GM19025 (cell line): ENCODE results near the gene TEKT4.
"Not testable (repeated sequence)": the region's sequence is repeated elsewhere in the genome, so short reads cannot be mapped to it uniquely, and the experiment has no call there.

Source experiments
- ATAC-seq: cut with Tn5 transposase; IDR thresholded peaks from one replicate; pipeline ENCODE4 v1.9.1; 2021; ENCODE audit warnings: mild to moderate bottlenecking, low read depth, moderate library complexity; ENCODE audit not compliant: unreplicated experiment

The TEKT4 gene, protein sequence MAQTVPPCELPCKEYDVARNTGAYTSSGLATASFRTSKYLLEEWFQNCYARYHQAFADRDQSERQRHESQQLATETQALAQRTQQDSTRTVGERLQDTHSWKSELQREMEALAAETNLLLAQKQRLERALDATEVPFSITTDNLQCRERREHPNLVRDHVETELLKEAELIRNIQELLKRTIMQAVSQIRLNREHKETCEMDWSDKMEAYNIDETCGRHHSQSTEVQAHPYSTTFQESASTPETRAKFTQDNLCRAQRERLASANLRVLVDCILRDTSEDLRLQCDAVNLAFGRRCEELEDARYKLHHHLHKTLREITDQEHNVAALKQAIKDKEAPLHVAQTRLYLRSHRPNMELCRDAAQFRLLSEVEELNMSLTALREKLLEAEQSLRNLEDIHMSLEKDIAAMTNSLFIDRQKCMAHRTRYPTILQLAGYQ

DNA sequence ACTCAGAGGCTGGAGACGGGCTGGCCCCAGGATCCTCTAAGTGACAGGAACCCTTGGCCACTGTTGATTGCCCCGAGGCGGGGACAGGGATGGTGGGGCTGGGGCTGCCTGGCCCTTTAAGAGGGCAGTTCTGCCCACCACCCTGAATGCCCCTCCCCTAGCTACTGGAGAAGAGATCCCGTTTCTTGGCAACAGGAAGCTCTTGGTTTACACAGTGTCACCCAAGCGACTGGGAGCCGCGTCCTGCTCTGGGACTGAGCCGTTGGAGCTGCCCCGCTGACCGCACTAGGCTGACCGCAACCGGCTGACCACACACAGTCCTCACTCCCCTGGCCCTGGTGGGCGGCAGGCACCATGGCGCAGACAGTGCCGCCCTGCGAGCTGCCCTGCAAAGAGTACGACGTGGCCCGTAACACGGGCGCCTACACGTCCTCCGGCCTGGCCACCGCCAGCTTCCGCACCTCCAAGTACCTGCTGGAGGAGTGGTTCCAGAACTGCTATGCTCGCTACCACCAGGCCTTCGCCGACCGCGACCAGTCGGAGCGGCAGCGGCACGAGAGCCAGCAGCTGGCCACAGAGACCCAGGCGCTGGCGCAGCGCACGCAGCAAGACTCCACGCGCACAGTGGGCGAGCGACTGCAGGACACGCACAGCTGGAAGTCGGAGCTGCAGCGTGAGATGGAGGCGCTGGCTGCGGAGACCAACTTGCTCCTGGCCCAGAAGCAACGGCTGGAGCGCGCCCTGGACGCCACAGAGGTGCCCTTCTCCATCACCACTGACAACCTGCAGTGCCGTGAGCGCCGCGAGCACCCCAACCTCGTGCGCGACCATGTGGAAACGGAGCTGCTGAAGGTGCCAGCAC, at the start of gene TEKT4:
TSS of gene TEKT4 (plus strand) at position 205 of the 862 bp plus-strand sequence. CDS start at position 355, 150 bp downstream.
- ATAC-seq, result no peak

DNA sequence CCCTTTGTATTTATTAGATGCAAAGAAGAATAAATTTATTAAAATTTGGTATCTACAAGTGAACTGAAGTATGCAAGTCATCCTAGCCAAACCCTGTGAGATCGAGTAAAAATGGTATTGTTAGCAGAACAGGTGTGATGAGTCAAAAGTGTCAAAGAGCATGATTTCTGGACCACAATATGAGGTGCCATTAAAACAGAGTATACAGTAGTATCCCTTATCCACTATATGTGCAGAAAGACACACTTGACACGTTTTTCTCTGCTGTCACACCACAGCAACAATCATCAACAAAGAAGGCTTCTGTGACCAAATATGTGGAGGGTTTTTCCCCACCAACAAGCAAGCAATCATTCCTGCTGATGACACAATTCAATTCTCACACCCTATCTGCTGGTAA, 32.0 kb upstream of the TEKT4 start:
- not testable (repeated sequence) for ATAC-seq

DNA sequence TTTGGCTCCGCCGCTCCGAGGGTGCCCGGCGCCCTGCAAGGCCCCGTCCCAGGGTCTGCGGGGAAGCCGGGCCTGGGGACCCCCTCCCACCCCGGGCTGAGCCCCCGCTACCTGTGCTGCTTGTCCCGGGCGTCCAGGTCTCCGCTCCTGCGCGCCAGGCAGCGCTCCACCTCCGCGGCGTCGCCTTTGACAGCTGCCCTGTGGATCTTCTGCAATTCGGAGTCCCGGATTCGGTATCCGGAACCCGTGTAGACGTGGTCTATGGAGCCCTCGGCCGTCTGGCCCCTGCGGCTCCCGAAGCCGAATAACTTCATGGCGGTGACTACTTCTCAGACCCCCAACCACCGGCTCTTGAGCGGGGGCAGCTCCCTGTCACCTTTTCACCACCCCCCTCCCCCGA, 14.4 kb upstream of the TEKT4 start:
- not testable (repeated sequence) for ATAC-seq

DNA sequence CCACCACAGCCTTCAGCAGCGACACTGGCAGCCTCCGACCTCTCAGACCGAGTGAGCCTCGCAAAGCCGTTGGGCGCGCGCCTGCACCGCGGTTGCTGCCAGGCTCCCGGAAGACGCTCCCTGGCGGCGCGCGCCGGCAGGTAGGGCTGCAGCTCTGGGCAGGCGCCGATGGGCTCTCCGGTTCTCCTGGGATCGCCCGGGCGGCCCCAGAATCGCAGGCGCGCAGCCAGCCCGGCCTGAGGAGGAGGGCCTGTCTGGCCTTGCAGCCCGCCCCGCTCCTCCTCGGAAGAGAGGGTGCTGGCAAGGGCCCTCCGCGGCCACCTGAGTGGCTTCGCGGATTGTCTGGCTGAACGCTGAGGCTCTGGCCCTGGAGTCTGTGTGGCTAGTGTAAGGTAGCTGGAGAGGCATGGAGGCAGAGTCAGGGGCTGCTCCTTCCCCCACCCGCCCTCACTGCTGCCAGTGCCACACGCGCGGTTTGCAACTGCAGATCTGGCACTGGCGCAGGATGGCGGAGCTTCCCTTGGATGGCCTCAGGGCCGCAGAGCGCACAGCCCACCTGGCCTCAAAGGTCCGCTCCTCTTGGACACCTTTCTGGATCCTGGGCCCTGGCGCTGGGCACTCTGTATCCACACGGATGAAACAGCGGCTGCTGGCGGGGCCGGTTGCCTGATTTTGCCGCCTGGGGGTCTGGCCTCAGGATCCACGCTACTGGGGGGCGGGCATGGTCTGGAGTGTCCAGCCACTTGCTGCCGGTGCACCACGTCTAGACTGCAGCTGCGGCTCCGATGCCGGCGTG, 13.7 kb upstream of the TEKT4 start:
- not testable (repeated sequence) for ATAC-seq

DNA sequence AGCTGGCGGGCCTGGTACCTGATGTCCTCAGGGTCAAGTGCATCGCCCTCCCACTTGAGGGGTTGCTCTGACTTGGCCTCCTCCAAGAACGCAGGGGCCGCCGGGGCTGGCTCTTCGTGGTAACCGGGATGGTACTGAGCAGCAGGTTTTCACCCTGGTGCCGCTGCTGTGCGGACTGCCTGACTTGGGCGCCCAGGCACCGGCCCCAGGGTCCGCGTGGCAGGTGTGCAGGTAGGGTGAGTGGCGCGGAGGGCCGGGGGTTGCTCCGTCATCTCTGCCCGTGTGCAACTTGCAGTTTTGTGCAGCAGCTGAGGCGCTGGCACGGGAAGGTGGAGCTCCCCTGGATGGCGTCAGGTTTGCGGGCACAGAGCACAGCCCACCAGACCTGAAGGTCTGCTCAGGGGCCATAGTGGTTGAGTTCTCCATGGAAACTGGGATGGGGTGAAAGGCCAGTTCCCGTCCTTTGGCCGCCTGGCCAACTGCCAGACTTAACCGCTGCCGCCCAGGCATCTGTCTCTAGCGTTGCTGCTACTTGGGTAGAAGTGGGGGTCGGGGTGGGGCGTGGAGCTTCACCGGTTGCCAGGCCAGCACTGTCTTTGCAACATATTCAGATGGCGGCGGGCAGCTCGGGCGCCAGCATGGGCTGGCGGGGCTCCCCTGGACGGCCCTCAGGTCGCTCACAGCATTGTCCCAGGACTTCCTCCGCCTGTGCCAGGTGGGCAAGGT, 12.9 kb upstream of the TEKT4 start:
- ATAC-seq, result not testable (repeated sequence)

DNA sequence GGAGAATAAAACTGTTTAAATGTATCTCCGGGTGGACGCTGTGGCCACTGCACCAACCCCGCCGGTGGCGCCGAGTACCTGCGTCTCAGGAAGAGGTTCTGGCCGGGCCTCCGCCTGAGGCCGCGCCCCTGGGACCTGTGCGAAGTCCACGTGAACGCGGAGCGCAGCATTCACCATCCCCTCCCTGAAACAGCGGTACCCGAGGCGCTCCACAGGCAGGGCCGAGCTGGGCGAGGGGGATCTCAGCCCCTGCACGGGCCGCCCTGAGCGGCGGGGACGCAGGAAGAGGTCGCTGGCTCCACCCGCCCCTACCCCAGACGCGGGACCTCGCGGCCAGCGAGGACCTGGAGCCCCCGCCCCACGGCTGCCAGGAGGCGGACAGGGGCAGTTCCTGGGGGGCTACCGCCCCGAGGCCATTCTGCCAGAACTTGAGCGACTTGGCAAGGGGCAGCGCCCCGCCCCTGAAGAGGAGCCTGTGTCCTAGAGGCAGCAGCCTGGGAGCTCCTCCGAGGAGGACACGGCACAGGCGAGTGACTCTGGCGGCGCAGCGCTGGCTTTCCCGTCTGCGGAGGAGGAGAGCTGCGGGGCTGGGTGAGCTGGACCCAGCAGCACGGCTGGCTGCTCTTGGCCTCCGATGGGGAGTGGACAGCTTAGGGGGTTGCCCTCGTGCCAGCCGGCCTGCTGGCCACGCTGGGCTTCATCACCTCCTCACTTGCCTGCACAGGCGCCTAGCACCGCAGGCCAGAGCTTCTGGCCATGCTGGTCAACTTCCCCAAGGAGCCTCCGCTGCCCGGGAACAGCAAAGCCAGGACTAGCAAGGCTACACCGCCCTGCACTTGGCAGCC, 9.7 kb upstream of the TEKT4 start:
- ATAC-seq, result no peak

DNA sequence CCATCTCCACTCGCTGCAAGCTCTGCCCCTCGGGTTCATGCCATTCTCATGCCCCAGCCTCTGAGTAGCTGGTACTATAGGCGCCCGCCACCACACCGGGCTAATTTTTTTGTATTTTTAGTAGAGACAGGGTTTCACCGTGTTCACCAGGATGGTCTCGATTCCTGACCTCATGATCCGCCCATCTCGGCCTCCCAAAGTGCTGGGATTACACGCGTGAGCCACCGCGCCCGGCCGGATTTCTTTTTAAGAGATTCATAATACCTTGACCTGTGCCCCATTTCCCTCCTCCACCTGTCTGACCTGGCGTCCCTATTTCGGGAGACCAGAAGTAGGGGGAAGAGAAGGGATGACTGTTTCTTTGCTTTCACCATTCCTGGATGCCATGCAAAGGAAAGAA, 8.3 kb upstream of the TEKT4 start:
- not testable (repeated sequence) for ATAC-seq

DNA sequence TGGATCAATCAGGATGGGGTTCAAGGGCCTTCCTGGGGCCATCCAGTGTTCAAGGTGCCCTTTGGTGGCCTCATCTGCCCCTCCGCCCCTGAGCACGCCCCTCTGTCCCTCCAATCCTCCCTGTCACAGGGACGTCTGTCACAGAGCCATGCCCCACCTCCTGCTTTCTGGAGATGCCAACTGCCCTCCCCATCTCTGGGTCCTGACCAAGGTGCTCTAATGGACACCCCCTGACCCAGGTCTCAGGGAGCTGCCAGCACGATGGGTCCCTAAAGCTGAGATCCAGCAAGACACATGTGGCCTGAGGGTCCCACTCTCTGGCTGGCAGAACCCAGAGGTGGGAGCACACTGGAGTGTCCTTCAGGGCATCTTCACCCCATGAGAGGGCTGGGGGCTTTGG, 2.1 kb upstream of the TEKT4 start:
- ATAC-seq, result no peak

DNA sequence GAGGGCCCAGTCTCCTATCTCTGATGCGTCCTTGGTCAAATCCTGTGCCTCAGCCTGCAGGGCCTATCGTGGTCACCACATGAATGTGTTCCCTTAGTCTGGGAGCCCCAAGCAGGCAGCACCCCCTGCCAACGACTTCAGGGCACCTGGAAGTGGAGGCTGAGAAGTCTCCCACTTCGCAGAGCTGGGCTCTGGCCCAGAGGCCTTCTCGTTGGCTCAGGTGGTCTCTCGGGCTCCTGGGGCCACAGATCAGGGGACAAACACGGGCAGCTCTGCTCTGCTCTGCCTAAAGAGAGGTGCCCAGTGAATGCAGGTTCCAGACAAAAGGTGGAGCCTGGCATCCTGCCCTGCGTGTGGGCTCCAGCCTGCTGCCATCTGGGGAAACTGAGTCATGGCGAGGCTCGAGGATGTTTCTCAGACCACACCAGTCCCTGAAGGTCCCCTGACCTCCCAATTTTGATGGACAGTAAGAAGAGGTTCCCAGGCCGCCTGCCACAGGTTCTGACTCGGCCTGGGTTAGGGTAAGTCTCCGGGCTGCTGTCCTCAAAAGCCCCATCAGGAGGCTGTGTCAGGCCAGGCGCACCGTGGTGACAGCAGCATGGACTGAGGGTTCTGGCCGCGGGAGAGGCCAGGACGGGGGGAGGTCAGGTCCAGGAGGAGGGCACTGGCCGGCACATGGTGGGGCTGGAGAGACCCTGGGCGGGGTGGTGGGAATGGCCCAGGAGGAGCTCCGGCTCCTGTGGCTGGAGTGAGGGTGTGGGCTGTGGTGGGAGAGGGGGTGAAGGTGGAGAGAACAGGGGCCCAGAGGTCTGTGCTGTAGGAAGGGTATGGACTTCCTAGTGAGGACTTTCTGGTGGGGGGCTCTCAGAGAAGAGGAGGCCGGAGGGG, 1.4 kb upstream of the TEKT4 start:
- ATAC-seq, result no peak

DNA sequence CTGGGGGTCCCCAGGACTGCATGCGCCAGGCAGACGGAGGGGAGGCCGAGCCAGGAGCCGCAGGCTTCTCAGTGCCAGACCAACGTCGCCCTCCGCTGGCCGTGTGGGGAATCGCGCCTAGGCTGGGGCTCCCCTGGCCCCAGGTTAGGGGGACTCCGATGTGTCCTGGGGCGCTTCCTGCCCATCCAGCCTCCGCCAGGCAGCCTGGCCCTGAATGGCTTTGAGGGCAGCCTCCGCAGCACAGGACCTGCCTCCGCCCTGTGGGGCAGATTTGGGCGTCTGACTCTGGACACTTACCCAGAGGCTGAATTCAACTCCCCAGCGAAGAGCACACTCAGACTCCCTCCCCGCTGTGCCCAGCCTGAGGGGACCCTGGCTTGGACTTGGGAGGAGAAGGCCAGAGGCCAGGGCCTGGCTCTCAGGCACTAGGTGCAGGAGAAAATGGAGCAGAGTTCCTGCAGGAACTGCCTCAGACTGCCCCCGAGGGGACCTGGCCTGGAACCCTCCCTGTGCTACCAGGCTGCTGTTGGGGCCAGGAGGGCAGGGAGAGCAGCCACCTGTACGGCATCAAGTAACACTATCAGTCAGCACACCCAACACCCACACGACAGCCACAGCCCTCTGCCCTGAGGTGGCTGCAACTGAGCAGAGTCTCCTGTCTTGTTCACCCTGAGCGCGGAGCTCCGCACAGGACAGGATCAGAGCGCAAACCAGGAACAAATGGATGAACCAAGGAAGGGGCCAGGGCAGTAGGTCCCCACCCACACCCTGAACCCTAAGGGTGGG, 597 bp upstream of the TEKT4 start:
- no peak for ATAC-seq

DNA sequence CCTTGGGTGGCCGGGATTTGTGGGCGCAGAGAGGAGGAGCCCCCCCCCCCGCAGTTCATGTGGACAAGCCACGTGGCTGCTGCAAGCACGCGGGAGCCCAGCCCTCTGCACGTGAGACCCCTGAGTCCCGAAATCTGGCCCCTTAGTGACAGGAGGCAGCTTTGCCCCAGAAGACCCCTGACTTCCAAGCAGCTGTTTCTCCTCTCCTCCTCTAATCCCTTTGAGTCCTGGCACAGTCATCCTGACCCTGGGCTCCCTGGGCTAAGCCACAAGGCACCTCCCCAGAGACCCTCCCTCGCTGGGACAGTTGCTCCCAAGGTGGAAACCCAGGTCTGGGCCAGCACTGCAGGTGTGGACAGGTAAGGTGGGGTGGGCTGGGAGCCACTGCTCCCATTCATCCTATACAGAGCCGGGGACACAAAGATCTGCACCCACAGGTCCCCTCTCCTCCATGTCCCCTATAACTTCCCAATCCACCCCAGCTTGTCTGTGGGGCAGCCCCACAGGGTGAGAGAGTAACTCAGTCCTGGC, 923 bp downstream of the TEKT4 start:
- ATAC-seq, result no peak

DNA sequence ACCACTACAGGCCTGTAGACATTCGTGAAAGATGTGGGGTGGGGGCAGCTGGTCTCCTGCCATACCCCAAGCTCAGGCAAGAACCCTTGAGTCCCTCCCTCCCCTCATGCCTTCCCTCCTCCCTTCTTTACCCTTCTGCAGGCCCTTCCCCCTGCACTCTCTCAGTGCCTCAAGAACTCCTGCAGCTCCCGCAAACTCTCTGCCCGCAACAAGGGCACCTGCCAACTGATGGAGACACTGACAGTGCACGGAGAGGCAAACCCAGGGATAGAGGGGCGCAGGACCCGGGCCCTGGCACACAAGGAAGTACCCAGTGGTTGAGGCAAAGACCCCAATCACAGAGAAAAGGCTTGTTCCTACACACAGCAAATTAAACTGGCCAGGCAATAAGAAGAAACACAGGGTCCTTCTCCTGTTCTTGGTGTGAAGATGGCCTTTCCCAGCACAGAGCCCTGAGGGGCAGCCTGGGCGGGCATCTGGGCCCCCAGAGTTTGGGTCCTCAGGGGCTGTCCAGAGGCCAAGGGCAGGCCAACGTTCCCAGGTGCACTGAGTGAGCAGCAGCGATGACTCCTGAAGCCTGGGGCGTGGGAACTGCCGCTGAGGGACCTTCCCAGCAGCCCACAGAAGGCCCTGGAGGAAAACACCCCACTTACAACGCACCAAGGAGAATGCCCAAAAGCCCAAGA, 1.6 kb downstream of the TEKT4 start:
- ATAC-seq, result no peak

DNA sequence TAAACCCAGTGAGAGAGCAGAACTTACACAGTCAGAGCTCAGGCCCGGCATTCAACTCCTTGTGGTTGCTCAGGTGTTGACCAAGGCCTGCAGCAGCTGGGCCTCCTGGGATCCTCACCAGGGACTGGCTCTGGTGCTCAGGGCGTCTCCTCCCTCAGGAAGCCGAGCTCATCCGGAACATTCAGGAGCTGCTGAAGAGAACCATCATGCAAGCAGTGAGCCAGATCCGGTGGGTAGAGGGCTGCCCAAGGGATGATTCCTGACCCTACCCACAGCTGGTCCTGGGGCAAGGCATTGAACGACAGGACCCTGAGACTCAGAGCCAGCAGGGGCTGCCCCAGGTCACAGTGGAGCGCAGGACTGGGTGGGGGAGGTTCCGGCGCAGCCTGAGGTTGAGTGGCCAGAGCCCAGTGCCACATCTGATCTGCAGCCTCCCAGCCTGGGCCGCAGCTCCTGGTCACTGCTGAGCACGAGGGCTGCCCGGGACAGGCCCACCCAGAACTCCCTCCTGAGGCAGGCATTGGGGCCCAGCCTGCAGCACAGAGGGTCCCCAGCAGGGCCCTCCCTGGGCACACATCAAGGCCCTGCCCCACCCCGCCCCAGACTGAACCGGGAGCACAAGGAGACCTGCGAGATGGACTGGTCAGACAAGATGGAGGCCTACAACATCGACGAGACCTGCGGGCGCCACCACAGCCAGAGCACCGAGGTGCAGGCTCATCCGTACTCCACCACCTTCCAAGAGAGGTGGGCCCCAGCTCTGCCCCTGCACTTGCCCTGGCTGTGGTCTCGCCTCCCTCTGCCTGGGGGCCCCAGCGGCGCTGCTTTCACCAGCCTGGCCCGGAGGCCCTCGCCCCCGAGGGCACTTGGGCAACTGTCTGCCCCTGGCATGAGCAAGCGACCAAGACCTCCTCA, 2.4 kb downstream of the TEKT4 start:
- peak; percentile 14 for ATAC-seq

DNA sequence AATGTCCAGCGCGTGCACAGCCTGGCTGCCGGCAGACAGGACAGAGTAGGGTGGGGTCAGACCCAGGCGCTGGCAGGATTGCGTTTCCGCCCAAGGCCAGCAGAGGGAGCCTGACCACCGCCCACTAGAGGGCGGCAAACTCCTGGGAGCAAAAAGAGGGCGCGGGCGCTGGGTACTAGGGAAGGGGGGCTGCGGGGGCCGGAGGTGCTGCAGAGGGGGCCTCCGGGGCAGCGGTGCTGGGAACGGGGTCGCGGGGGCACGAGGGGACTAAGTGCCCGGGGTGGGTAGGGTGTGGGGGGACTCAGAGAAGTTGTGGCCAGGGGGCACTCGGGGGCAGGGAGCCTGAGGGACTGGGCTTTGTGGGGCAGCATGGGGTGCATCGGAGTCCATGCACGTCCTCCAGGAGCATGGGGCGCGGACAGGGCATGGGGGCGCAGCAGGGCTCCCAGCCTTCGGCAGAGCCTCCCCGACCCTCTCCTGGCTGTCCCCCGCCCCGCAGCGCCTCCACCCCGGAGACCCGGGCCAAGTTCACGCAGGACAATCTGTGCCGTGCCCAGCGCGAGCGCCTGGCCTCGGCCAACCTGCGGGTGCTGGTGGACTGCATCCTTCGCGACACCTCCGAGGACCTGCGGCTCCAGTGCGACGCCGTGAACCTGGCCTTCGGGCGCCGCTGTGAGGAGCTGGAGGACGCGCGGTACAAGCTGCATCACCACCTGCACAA, 3.2 kb downstream of the TEKT4 start:
- peak; percentile 72 for ATAC-seq
